MCF 10A (cell line): ENCODE measurements around the gene ZNF592. TPM values are rescaled to one million over a fixed set of nuclear protein-coding genes. Genes with fewer than 3 reads are reported as not detected.

Experiments used
- BruUV-seq: library from RNA; stranded (reverse); fragments of 400-500 nt; replicated peaks from 2 replicates; lab custom pipeline; 2021; lab: Mats Ljungman, UMichigan
- CTCF ChIA-PET: fragments of 300-600 bp; sonication (Branson Sonifier 250); formaldehyde crosslinking; extraction: SDS; loops from one replicate; lab custom pipeline; 2021; ENCODE audit warnings: antibody characterized with exemption, inconsistent platforms; lab: Yijun Ruan, JAX
- POLR2A ChIA-PET: fragments of 300-600, 350-650 bp; sonication (Branson Sonifier 250); formaldehyde crosslinking; extraction: SDS; loops from one replicate; lab custom pipeline; 2020; ENCODE audit warnings: antibody characterized with exemption, inconsistent platforms; lab: Yijun Ruan, JAX
- DNase-seq: peaks from one replicate; pipeline ENCODE4 v3.0.0-alpha.2; 2018; ENCODE audit not compliant: unreplicated experiment
- H3K27ac Mint-ChIP-seq: one replicate; pipeline ENCODE4 v1.8.0; 2022; ENCODE audit warnings: mild to moderate bottlenecking, low read depth, mixed read lengths; ENCODE audit not compliant: unreplicated experiment
- H3K27me3 Mint-ChIP-seq: one replicate; pipeline ENCODE4 v1.8.0; 2022; ENCODE audit warnings: mixed read lengths; ENCODE audit not compliant: insufficient read depth, unreplicated experiment
- H3K36me3 Mint-ChIP-seq: one replicate; pipeline ENCODE4 v1.8.0; 2022; ENCODE audit warnings: mild to moderate bottlenecking, moderate library complexity, mixed read lengths; ENCODE audit not compliant: insufficient read depth, unreplicated experiment
- H3K4me1 Mint-ChIP-seq: one replicate; pipeline ENCODE4 v1.8.0; 2022; ENCODE audit warnings: mixed read lengths; ENCODE audit not compliant: insufficient read depth, unreplicated experiment
- H3K4me3 Mint-ChIP-seq: one replicate; pipeline ENCODE4 v1.8.0; 2022; ENCODE audit warnings: mild to moderate bottlenecking, moderate library complexity, mixed read lengths; ENCODE audit not compliant: unreplicated experiment
- H3K9me3 Mint-ChIP-seq: one replicate; pipeline ENCODE4 v1.8.0; 2022; ENCODE audit warnings: mixed read lengths; ENCODE audit not compliant: unreplicated experiment
- CTCF ChIP-seq: fragments of 200-600 bp; IDR thresholded peaks from one replicate; pipeline ENCODE4 v1.8.0; 2022; ENCODE audit warnings: antibody characterized with exemption, mild to moderate bottlenecking; ENCODE audit not compliant: unreplicated experiment
- intact Hi-C: fragments of 100-400 bp; cut with micrococcal nuclease; formaldehyde crosslinking; loops from 2 replicates; pipeline ENCODE4 v1.14.1; 2022
- total RNA-seq: library from RNA; stranded (reverse); gene quantifications from 2 replicates; pipeline ENCODE4 v1.2.3, GENCODE V29; 2022

Gene ZNF592
- total RNA-seq, 1 experiment from 2014 or later: 27.5 TPM

GRCh38 chr15:84783493-84784251, 35.3 kb downstream of the ZNF592 start:
- H3K4me1 Mint-ChIP-seq: no peaks in the 10 kb centered on the region
- no TSS peak for BruUV-seq
- H3K4me3 Mint-ChIP-seq: no peak overlapping the region
- no peaks in the 10 kb centered on the region for H3K9me3 Mint-ChIP-seq
- no peaks in the 10 kb centered on the region for H3K27me3 Mint-ChIP-seq
- intact Hi-C loops: no loop called here
- no peak overlapping the region for H3K27ac Mint-ChIP-seq
- no peak for TF ChIP-seq CTCF
- POLR2A ChIA-PET: no interaction called here
- CTCF ChIA-PET: interaction anchor here (0.6 kb wide), 1 partner anchor 105 kb away, joined by 4 read pairs; no protein-coding TSS in a partner anchor
- H3K36me3 Mint-ChIP-seq: peaks cover 74% of the 10 kb centered on the region
- no peak for DNase-seq

- intact Hi-C loops: no loop called here
- Mint-ChIP-seq H3K4me3 (no peak overlapping the region), H3K9me3 (no peaks in the 10 kb centered on the region), H3K27me3 (no peaks in the 10 kb centered on the region), H3K4me1 (no peaks in the 10 kb centered on the region), H3K27ac (no peak overlapping the region), H3K36me3 (peaks cover 74% of the 10 kb centered on the region)
- DNase-seq: no peak
- BruUV-seq: no TSS peak
- CTCF ChIA-PET: no interaction called here
- POLR2A ChIA-PET: no interaction called here
- TF ChIP-seq CTCF: no peak
Measured at GRCh38 chr15:84784262-84784661, 35.9 kb downstream of the ZNF592 start.

- intact Hi-C loops: no loop called here
- Mint-ChIP-seq H3K27ac (no peak overlapping the region), H3K36me3 (peaks cover 68% of the 10 kb centered on the region), H3K4me1 (no peaks in the 10 kb centered on the region), H3K9me3 (no peaks in the 10 kb centered on the region), H3K4me3 (no peak overlapping the region), H3K27me3 (no peaks in the 10 kb centered on the region)
- BruUV-seq: no TSS peak
- TF ChIP-seq CTCF: no peak
- POLR2A ChIA-PET: no interaction called here
- DNase-seq: no peak
- CTCF ChIA-PET: no interaction called here
Measured at GRCh38 chr15:84785053-84785452, 36.7 kb downstream of the ZNF592 start.

- no peak overlapping the region for H3K4me3 Mint-ChIP-seq
- H3K27ac Mint-ChIP-seq: no peak overlapping the region
- BruUV-seq: no TSS peak
- H3K27me3 Mint-ChIP-seq: no peaks in the 10 kb centered on the region
- H3K4me1 Mint-ChIP-seq: no peaks in the 10 kb centered on the region
- intact Hi-C loops: no loop called here
- H3K9me3 Mint-ChIP-seq: no peaks in the 10 kb centered on the region
- TF ChIP-seq CTCF: no peak
- H3K36me3 Mint-ChIP-seq: peaks cover 64% of the 10 kb centered on the region
- no peak for DNase-seq
- POLR2A ChIA-PET: no interaction called here
- CTCF ChIA-PET: no interaction called here
Measured at GRCh38 chr15:84788500-84788899, 40.1 kb downstream of the ZNF592 start.
